Naive thymus-derived CD8-positive, alpha-beta T cell (primary cell): Measurements from ENCODE around the gene PRAME. TPM values are rescaled to one million over a fixed set of nuclear protein-coding genes. Genes with fewer than 3 reads are reported as not detected.
"Not testable (repeated sequence)": the region's sequence is repeated elsewhere in the genome, so short reads cannot be mapped to it uniquely, and the experiment has no call there.

ENCODE experiments used
- ATAC-seq, 2 donors: fragments of 150-1000 bp; cut with Tn5 transposase in 1 of 2; sonication (Bioruptor Pico), chemical (Tn5 transposase) in 1 of 2; 1 replicate in 1 of 2; 2 replicates in 1 of 2; pipeline ENCODE4 v1.10.0; 2021; ENCODE audit warnings: mild to moderate bottlenecking in 2 of 2, moderate library complexity in 2 of 2
- POLR2A ChIA-PET: fragments of 350-600 bp; sonication (Branson Sonifier 250); formaldehyde crosslinking; loops from one replicate; lab custom pipeline; 2021; ENCODE audit warnings: antibody characterized with exemption; lab: Charles Lee
- DNase-seq, 10 donors: peaks; one replicate each; pipeline versions ENCODE4 v3.0.0 to v3.0.0-alpha.2; 2020 to 2022
- H3K27ac Mint-ChIP-seq, 10 donors: one replicate each; pipeline ENCODE4 v1.8.0; 2020 to 2022; ENCODE audit warnings: mild to moderate bottlenecking in 10 of 10, mixed read lengths in 10 of 10, moderate library complexity in 4 of 10, inconsistent platforms in 1 of 10
- H3K27me3 Mint-ChIP-seq, 5 donors: one replicate each; pipeline ENCODE4 v1.8.0; 2021 to 2022; ENCODE audit warnings: mixed read lengths in 5 of 5
- H3K36me3 Mint-ChIP-seq, 3 donors: one replicate each; pipeline ENCODE4 v1.8.0; 2020 to 2022; ENCODE audit warnings: mixed read lengths in 3 of 3, mild to moderate bottlenecking in 2 of 3, inconsistent platforms in 1 of 3
- H3K4me1 Mint-ChIP-seq, 4 donors: one replicate each; pipeline ENCODE4 v1.8.0; 2021 to 2022; ENCODE audit warnings: mixed read lengths in 4 of 4
- H3K4me3 Mint-ChIP-seq, 10 donors: one replicate each; pipeline ENCODE4 v1.8.0; 2020 to 2022; ENCODE audit warnings: mild to moderate bottlenecking in 10 of 10, mixed read lengths in 10 of 10, moderate library complexity in 6 of 10, inconsistent platforms in 1 of 10
- H3K9me3 Mint-ChIP-seq, 9 donors: one replicate each; pipeline ENCODE4 v1.8.0; 2020 to 2022; ENCODE audit warnings: mixed read lengths in 9 of 9, mild to moderate bottlenecking in 3 of 9, inconsistent platforms in 1 of 9, moderate library complexity in 1 of 9
- polyA plus RNA-seq, 3 donors: library from polyadenylated mRNA; unstranded; fragments of 300-500 nt; fragmentation: Illumina TruSeq; gene quantifications; one replicate each; pipeline ENCODE4 v1.2.3, GENCODE V29; 2021
- total RNA-seq, 8 experiments: library from RNA in 2 of 8; stranded (reverse) in 2 of 8; gene quantifications; one replicate each; pipeline ENCODE4 v1.2.3 and lab custom pipeline; 2021 to 2026

PRAME gene
- total and polyA plus RNA-seq, 5 experiments from 2014 or later = not detected

GRCh38 chr22:22536916-22537315 lies 22.1 kb downstream of the PRAME start:
- DNase-seq (no peak), ATAC-seq (no peak)
- POLR2A ChIA-PET = no interaction called here
- H3K4me1 Mint-ChIP-seq = no peaks in the 10 kb centered on the region
- H3K4me3 Mint-ChIP-seq = no peak overlapping the region
- peaks cover 2 to 12% (median 8%) of the 10 kb centered on the region in 5 donors for H3K27me3 Mint-ChIP-seq
- no peaks in the 10 kb centered on the region for H3K9me3 Mint-ChIP-seq
- H3K36me3 Mint-ChIP-seq = no peaks in the 10 kb centered on the region
- H3K27ac Mint-ChIP-seq = no peak overlapping the region

- Mint-ChIP-seq H3K36me3 (no peaks in the 10 kb centered on the region), H3K4me3 (no peak overlapping the region), H3K4me1 (no peaks in the 10 kb centered on the region), H3K9me3 (no peaks in the 10 kb centered on the region), H3K27me3 (peaks cover 2 to 11% (median 6%) of the 10 kb centered on the region in 5 donors), H3K27ac (no peak overlapping the region)
- ATAC-seq (no peak), DNase-seq (no peak)
- POLR2A ChIA-PET = no interaction called here
Measured at GRCh38 chr22:22536515-22536914, 22.6 kb downstream of the PRAME start.

- Mint-ChIP-seq H3K4me3 (no peak overlapping the region), H3K4me1 (no peaks in the 10 kb centered on the region), H3K27ac (no peak overlapping the region), H3K36me3 (no peaks in the 10 kb centered on the region), H3K9me3 (no peaks in the 10 kb centered on the region), H3K27me3 (peaks cover 0 to 11% (median 1%) of the 10 kb centered on the region in 5 donors)
- DNase-seq = no peak
- POLR2A ChIA-PET = no interaction called here
- ATAC-seq = no peak
Measured at GRCh38 chr22:22535662-22536061, 23.4 kb downstream of the PRAME start.

GRCh38 chr22:22534604-22535415 lies 24.3 kb downstream of the PRAME start:
- POLR2A ChIA-PET = no interaction called here
- no peak for DNase-seq
- no peak for ATAC-seq
- Mint-ChIP-seq H3K4me3 (no peak overlapping the region), H3K27ac (no peak overlapping the region), H3K9me3 (no peaks in the 10 kb centered on the region), H3K27me3 (peaks cover 0 to 11% (median 1%) of the 10 kb centered on the region in 5 donors), H3K36me3 (no peaks in the 10 kb centered on the region), H3K4me1 (no peaks in the 10 kb centered on the region)

- no peaks in the 10 kb centered on the region for H3K9me3 Mint-ChIP-seq
- no peaks in the 10 kb centered on the region for H3K4me1 Mint-ChIP-seq
- no peak overlapping the region for H3K4me3 Mint-ChIP-seq
- no peak overlapping the region for H3K27ac Mint-ChIP-seq
- no peaks in the 10 kb centered on the region for H3K36me3 Mint-ChIP-seq
- H3K27me3 Mint-ChIP-seq = peaks cover 0 to 11% (median 1%) of the 10 kb centered on the region in 5 donors
- DNase-seq (no peak), ATAC-seq (no peak)
- POLR2A ChIA-PET = no interaction called here
Measured at GRCh38 chr22:22533863-22534262, 25.2 kb downstream of the PRAME start.

- Mint-ChIP-seq H3K27ac (no peak overlapping the region), H3K4me3 (no peak overlapping the region), H3K36me3 (no peaks in the 10 kb centered on the region)
Measured at GRCh38 chr22:22533417-22533816, 25.6 kb downstream of the PRAME start.

GRCh38 chr22:22532547-22533071 lies 26.5 kb downstream of the PRAME start:
- Mint-ChIP-seq H3K27me3 (peaks cover 0 to 11% (median 2%) of the 10 kb centered on the region in 5 donors), H3K27ac (peak overlapping the region in 1 of 10 donors; percentile 13)
- H3K36me3 Mint-ChIP-seq = not testable (repeated sequence)

More at GRCh38 chr22:22533417-22533816, 25.6 kb downstream of the PRAME start:
- POLR2A ChIA-PET = no interaction called here
- ATAC-seq = no peak
- Mint-ChIP-seq H3K27me3 (peaks cover 0 to 9% (median 0%) of the 10 kb centered on the region in 5 donors), H3K9me3 (no peaks in the 10 kb centered on the region), H3K4me1 (no peaks in the 10 kb centered on the region)
- DNase-seq = no peak

GRCh38 chr22:22531770-22532546 lies 27.1 kb downstream of the PRAME start:
- Mint-ChIP-seq H3K9me3 (no peaks in the 10 kb centered on the region), H3K27ac (no peak overlapping the region)
- POLR2A ChIA-PET = no interaction called here

More at GRCh38 chr22:22532547-22533071, 26.5 kb downstream of the PRAME start:
- H3K9me3 Mint-ChIP-seq, POLR2A ChIA-PET, H3K4me3 Mint-ChIP-seq, ATAC-seq, DNase-seq, H3K4me1 Mint-ChIP-seq: not testable (repeated sequence)

GRCh38 chr22:22528780-22529179 lies 30.3 kb downstream of the PRAME start:
- POLR2A ChIA-PET = no interaction called here
- DNase-seq = no peak
- no peak for ATAC-seq
- H3K4me1 Mint-ChIP-seq = no peaks in the 10 kb centered on the region
- no peak overlapping the region for H3K27ac Mint-ChIP-seq
- no peaks in the 10 kb centered on the region for H3K36me3 Mint-ChIP-seq
- H3K9me3 Mint-ChIP-seq = no peaks in the 10 kb centered on the region
- peaks cover 3 to 15% (median 10%) of the 10 kb centered on the region in 5 donors for H3K27me3 Mint-ChIP-seq
- no peak overlapping the region for H3K4me3 Mint-ChIP-seq

More at GRCh38 chr22:22531770-22532546, 27.1 kb downstream of the PRAME start:
- ATAC-seq = no peak
- Mint-ChIP-seq H3K4me3 (no peak overlapping the region), H3K36me3 (no peaks in the 10 kb centered on the region), H3K27me3 (peaks cover 0 to 10% (median 2%) of the 10 kb centered on the region in 5 donors), H3K4me1 (no peaks in the 10 kb centered on the region)
- DNase-seq = no peak

- POLR2A ChIA-PET = no interaction called here
- H3K27ac Mint-ChIP-seq = no peak overlapping the region
- no peak overlapping the region for H3K4me3 Mint-ChIP-seq
- H3K27me3 Mint-ChIP-seq = peaks cover 8 to 21% (median 15%) of the 10 kb centered on the region in 5 donors
- DNase-seq (no peak), ATAC-seq (no peak)
- H3K36me3 Mint-ChIP-seq = no peaks in the 10 kb centered on the region
- no peaks in the 10 kb centered on the region for H3K9me3 Mint-ChIP-seq
- H3K4me1 Mint-ChIP-seq = no peaks in the 10 kb centered on the region
Measured at GRCh38 chr22:22527312-22527711, 31.8 kb downstream of the PRAME start.

- H3K9me3 Mint-ChIP-seq = no peaks in the 10 kb centered on the region
- H3K4me3 Mint-ChIP-seq = no peak overlapping the region
- POLR2A ChIA-PET = no interaction called here
- H3K27ac Mint-ChIP-seq = no peak overlapping the region
- no peak for DNase-seq
- no peak for ATAC-seq
- peaks cover 8 to 21% (median 15%) of the 10 kb centered on the region in 5 donors for H3K27me3 Mint-ChIP-seq
- H3K36me3 Mint-ChIP-seq = no peaks in the 10 kb centered on the region
- no peaks in the 10 kb centered on the region for H3K4me1 Mint-ChIP-seq
Measured at GRCh38 chr22:22526125-22526912, 32.7 kb downstream of the PRAME start.

GRCh38 chr22:22523494-22523893 lies 35.6 kb downstream of the PRAME start:
- no peak for DNase-seq
- Mint-ChIP-seq H3K4me1 (no peaks in the 10 kb centered on the region), H3K27ac (no peak overlapping the region), H3K9me3 (no peaks in the 10 kb centered on the region), H3K36me3 (no peaks in the 10 kb centered on the region), H3K27me3 (peaks cover 12 to 27% (median 21%) of the 10 kb centered on the region in 5 donors), H3K4me3 (no peak overlapping the region)
- no peak for ATAC-seq
- POLR2A ChIA-PET = no interaction called here
